SKM-1 (cell line): Measurements from ENCODE around the gene METTL21A.

Source experiments
- DNase-seq: peaks from one replicate; lab custom pipeline; 2025; ENCODE audit not compliant: unreplicated experiment; lab: John Stamatoyannopoulos, UW

The METTL21A gene

DNA sequence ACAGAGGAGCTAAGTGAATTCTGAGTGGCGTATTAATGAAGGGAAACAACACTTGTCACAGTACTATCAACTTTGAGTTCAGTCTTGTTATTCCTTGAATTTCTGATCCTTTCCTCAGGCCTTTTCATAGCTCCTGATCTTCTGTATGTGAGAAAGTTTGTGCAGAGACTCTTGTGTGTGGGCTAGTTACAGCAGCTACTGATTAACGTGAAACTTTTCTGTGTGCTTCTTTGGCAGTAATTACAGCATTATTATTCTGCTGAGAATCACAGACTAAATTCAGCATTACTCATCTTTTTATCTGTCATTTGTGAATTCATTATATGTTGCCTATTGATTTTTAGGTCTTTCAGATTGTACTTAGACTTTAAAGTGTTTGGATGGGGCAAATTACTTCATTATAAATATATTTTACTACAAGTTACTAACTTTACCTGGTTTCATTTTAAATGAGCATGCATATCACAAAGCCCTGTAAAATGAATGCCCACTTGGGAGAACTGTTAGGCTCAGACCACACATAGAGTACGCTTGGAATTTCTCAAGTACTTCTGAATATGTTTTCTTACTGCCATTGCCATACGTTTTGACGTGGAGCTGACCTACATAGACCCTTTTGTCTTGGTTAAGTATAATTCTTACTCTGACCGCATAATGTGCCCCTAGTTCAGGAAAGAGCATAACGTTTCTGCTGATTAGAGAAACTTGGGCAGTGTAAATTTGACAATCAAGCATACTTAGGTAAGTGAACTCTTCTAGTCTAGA is 59.3 kb downstream of the METTL21A start:
- no peak for DNase-seq
